CD4-positive, alpha-beta T cell treated with Interleukin-2 at 100 ng/mL for 4 hours (primary cell): Measurements from ENCODE around the gene EGLN1.

Source experiments
- DNase-seq: peaks from one replicate; pipeline ENCODE4 v3.0.0-alpha.2; 2020; ENCODE audit warnings: low spot score

The EGLN1 gene

GRCh38 chr1:231395998-231396390, 26.1 kb downstream of the EGLN1 start:
- DNase-seq: no peak

DNA sequence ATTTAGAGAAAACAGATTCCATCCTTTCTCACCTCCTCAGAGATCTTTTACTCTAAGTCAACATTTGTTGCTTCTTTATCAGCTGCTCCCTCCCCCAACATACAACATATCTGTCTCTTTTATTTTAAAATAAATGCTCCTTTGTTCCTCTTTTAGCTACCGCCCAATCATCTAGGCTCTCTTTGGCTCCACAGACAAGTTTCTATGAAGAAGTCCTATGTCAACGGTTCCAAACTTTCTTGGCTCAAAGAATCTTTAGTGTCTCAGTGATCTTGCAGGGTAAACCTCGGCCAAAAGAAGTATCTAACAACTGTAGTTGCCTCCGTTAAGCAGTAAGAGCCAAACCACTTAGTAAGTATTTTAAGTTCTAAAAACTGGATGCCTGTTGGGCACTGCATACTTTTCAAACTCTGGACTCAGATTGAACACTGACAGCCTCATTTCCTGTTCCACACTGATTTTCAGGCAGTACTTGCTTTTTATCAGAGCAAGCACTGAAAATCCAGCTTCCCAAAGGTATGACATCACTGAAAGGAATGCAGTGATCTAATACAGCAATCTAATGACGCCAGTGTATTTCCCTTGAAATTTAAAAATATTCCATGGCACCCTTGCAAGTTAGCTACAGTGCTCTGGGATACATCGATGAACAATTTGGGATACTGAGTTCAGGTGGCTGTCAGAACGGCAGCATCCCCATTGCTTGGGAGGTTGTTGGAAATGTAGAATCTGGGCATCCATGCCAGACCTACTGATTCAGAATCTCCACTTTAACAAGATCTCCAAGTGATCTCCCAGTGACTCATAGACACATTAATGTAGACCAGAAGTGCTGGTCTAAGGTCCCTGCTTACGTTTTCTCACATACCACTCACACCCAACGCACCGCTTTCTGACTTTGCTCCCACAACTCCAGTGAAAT, 26.8 kb downstream of the EGLN1 start:
- DNase-seq: no peak

DNA sequence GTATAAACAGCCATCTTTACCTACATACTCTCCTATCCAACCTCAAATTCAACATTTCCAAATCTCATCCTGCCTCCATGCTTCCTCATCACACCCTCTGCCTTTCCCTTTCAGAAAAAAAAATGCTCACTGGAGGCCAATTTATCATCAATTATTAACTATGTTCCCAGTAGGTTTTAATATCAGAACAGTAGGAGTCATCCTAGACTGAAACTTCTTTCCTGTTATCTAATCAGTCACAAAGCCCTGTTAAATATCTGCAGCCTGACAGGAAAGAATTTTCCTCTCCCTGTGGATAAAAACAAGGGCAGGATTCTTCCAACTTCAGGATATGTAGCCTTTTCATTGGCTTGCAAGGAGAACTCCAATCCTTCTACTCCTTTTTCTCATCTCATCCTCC, 28.4 kb downstream of the EGLN1 start:
- DNase-seq: no peak

DNA sequence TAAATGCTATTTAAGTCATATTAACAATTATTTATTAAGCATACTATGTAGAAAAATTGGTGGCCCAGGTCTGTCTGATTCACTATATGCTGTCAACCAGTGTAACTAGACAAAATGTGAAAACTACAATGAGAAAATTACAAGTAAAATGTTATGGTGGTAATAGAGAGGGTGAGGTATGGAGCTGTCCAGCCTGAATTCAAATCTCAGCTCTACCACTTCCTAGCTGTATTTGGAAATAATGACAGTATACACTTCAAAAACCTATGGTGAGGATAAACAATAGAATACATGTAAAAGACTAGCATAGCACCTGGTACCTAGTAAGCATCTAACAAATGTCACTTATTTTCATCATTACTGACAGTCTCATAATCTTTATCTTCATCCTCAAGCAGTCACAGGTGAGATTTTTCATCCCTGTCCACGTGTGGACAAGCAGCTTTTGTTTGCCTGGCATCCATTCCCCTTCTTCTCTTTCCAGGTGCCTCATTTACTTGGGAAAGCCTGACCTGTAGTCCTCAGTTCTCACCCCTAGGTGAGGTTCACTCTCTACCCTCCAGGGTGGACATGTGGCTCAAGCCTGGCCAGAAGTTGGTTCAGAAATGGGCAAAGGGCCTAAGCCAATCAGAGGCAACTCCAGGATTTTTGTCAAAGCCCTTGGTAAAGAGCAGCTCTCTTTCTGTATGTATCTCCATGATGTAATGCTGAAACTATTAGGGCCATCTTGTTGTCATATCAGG, 29.5 kb downstream of the EGLN1 start:
- DNase-seq: no peak

- DNase-seq: no peak
These were observed 32.0 kb downstream of the EGLN1 start for GRCh38 chr1:231390071-231390470.

DNA sequence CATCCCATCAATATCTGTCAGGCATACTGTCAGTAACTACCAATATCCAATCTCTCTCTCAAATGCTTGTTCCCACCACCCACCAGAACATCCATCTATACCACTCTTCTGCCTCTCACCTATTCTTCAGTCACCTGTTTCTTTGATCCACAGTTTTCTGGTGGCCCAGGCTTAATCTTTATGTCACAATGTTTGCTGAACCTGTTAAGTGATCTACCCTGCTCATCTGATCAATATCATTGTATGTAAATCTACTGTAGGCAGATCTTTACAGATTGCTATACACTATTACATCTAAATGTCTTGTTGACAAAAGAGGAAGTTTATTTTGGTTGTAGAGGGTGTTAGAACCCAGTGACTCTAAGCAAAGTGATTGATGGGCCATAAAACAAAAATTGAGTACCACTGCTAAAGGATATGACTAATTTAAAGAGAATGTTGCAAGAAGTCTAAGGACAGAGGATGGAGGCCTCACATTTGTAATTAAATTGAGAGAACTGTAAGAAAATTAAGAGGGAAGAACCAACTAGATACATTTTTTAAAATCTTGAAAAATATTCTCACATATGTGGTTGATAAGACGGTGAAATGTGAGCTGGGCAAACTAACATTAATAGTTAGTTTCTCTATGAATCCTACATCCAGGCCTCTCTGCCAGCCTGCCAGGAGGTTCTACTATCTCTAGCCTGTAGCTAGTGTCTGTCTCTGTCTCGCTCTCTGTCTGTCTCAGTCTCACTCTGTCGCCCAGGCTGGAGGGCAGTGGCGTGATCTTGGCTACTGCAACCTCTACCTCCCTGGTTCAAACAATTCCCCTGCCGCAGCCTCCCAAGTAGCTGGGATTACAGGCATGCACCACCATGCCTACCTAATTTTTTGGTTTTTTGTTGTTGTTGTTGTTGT, 34.1 kb downstream of the EGLN1 start:
- no peak for DNase-seq

DNA sequence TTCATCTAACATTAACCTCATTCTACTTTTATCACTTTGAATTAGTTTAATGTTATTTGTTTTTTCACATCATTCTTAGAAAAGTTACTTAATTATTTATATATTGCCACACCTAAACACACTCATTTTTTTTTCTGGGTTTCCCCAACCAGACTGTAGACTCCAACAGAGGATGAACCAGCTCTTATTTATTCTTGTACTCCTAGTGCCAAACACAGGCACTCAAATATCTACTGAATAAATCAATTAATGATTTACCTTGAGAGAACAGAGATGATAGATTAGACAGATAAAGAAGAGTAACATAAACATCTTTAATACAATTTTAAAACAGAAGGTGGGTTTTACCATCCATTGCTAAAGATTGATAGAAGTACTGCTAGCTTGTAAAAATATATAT, 35.6 kb downstream of the EGLN1 start:
- DNase-seq: no peak

GRCh38 chr1:231385416-231385748, 36.7 kb downstream of the EGLN1 start:
- no peak for DNase-seq

- DNase-seq: no peak
These were observed 37.2 kb downstream of the EGLN1 start for GRCh38 chr1:231384696-231385415.

- DNase-seq: no peak
These were observed 38.8 kb downstream of the EGLN1 start for GRCh38 chr1:231383159-231383860.

DNA sequence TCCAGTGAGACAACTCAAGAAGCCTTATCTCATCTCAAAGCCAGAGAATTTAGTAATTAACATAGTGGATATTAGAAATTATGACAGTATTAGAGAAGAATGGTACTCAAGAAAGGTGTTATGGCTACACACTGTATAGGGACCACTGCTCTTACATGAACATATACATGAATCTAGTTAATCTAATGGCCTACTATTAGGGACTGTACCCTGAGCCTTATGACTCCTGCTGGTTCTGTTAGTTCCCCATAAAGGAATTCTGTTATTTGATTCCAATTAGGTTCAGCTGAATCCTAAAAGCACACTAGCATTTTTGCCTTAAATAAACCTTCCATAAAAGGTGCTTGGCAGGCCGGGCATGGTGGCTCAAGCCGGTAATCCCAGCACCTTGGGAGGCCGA, 39.7 kb downstream of the EGLN1 start:
- no peak for DNase-seq

DNA sequence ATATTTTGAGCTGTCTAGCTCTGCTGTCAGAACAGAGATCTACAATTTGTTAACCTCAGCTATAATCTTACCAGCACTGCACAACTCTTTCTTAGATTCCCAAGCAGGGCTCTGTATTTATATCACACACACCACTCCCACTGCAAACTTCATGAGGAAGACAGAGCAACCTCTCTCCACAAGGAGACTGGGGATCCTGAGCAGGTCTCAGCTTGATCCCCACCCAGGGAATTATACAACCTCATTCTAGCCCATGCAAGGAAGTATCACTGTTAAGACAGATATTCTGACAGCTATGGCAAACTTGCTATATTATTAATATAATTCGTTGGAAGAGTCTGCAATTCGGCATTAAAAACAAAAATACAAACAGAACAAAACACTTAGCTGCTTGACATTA, 40.4 kb downstream of the EGLN1 start:
- no peak for DNase-seq

DNA sequence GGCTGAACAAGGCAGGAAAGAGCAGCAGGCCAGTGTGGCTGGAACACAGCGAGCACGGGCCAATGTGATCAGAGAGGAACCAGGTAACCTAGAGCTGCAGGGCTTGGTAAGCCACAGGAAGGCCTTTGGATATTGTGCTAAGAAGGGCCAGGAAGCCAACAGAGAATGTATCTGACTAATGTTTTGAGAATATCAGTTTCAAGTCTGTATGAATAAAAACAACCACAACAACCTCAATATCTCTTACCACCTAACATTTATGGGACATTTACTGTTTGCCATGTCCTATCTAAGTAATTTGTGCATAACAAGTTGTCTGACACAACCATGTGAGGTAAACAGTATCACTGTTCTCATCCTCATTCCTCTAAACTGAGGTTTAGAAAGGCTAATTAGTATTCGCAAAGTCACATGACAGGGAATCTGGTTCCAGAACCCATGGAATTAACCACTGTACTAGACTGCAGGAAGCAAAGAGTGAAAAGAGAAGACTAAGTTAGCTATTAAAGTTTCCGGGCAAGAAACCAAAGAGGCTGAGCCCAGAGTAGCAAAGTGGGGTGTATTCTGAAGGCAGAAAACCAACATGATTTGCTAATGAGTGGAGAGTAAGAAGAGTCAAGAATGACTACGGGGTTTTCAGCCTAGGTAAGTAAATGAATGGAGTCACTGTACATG, 45.1 kb downstream of the EGLN1 start:
- no peak for DNase-seq

GRCh38 chr1:231376101-231376500, 46.0 kb downstream of the EGLN1 start:
- no peak for DNase-seq

- no peak for DNase-seq
These were observed 47.7 kb downstream of the EGLN1 start for GRCh38 chr1:231374394-231374793.

DNA sequence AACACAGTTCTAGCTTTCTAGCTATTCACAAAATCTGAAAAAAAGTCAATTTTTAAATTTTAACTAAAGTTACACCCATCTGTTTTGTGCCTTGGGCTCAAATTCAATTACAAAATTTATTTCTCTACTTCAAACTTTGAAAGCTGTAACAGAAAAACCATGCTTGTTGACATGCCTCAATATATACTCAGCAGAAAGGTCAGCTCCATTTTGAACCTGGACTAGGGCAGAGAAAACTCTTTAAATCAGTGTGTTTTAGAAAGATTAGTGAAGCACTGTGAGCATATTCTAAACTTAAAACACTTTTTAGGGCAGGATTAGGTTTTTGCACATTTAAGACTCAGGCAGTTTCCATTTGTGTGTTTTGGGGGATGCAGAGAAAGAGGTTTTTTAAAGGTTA, 49.6 kb downstream of the EGLN1 start:
- DNase-seq: no peak

DNA sequence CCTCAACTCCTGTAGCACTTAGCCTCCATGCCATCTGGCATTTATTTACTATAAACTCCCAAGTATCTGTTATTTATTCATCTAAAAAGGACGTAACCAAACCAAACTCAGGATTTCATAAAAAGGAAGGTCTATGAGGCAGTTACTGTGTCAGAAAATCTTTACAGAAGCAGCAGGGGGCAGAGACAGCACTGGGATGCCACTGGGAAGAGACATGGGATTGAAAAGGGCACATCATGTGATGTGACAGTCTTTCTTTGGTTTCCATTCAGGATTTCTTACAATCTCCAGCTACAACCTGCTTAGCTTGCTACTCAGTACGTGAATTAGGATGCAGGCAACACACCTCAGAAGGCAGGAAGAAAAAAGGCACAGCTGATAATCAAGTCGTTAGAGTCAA, 52.8 kb downstream of the EGLN1 start:
- no peak for DNase-seq

DNA sequence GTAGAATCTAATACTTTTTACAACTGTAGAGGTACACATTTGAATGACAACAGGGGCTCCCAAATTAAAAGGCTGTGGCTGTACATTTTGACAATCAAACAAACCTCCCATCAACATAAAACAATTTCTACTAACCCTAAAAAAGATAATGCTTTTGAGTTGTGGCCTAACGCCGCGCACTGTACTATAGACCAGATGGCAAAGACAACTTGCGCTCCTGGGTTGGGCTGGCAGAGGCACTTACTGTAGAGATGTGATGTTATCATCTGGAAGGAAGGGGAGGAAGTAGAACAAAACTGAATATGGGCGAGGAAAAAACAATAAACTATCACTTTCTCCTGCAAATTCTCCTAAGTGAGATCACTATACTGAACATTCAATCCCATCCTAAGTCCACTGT, 57.9 kb downstream of the EGLN1 start:
- no peak for DNase-seq

DNA sequence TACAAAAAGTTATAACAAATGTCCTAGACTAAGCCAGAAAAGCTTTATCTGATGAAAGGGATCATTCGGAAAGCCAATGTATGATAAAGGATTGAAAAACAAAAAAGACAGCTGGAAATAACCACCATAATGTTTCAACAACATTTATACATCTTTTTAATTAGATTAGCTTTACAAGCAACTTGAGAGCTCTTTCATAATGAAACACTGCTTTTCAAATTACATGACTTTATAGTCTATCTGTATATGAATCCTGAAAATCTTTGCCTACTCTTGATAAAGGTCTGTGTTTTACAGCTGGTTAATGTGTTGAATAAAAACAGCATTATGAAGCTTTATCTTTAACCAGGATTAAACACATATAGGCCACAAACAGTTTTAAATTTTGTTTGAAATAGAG, 58.5 kb downstream of the EGLN1 start:
- no peak for DNase-seq

DNA sequence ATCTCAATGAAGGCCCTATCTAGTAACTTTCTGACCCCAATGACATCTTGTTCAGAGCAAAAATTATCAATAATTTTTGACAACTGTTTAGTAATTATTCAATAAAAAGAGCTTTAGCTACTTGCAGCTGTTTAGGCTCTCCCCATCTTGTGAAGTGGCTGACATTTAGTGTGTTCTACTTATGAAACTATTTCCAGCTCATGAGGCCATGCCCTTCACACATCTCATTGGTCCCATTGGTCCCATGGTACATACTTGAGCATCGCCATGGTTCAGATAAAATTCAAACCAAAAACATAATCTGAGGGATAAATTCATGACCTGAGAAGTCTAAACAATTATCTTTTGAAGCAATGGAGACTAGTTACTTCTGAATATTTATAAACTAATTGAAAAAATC, 59.8 kb downstream of the EGLN1 start:
- DNase-seq: no peak

- DNase-seq: no peak
These were observed 63.0 kb downstream of the EGLN1 start for GRCh38 chr1:231359113-231359512.
